Fibroblast of mammary gland (primary cell): ENCODE measurements around the gene OR2A7.
"Not testable (repeated sequence)": the region's sequence is repeated elsewhere in the genome, so short reads cannot be mapped to it uniquely, and the experiment has no call there.

ENCODE experiments used
- DNase-seq: peaks from one replicate; pipeline ENCODE4 v3.0.0-alpha.2; 2010; ENCODE audit warnings: low read depth
- H3K4me3 ChIP-seq: 2 replicates; pipeline ENCODE4 v1.5.1; 2011; ENCODE audit warnings: low read depth, mild to moderate bottlenecking, low read length, moderate library complexity; ENCODE audit not compliant: control insufficient read depth

OR2A7 gene

GRCh38 chr7:144217200-144217599, 47.4 kb downstream of the OR2A7 start:
- not testable (repeated sequence) for DNase-seq, H3K4me3 ChIP-seq
